GM13977 (cell line): ENCODE measurements around the gene OPN4.
"Not testable (repeated sequence)": the region's sequence is repeated elsewhere in the genome, so short reads cannot be mapped to it uniquely, and the experiment has no call there.

Source experiments
- DNase-seq: peaks from one replicate; pipeline ENCODE4 v3.0.0; 2012; ENCODE audit warnings: low spot score
- CTCF ChIP-seq: IDR thresholded peaks from 2 replicates; pipeline ENCODE4 v1.5.1; 2012; ENCODE audit warnings: mild to moderate bottlenecking, control low read depth; ENCODE audit not compliant: insufficient read depth; ENCODE audit errors: extremely low read depth, missing control alignments
- in situ Hi-C: fragments of 300-500 bp; cut with MboI; formaldehyde crosslinking; loops from one replicate; pipeline ENCODE4 v1.12.0; 2022; ENCODE audit warnings: low sequenced_read_pairs, low pct_unique_long_range_greater_than_20kb, mixed read lengths, inconsistent platforms; ENCODE audit not compliant: unreplicated experiment

OPN4 gene

GRCh38 chr10:86614853-86615252 is 39.5 kb upstream of the OPN4 start:
- no peak for DNase-seq
- TF ChIP-seq CTCF, result no peak
- in situ Hi-C loops, result no loop called here

- in situ Hi-C loops, DNase-seq: not testable (repeated sequence)
These were observed 37.1 kb upstream of the OPN4 start for GRCh38 chr10:86617278-86617677.

- no peak for DNase-seq
- in situ Hi-C loops, result no loop called here
- no peak for TF ChIP-seq CTCF
These were observed 26.0 kb upstream of the OPN4 start for GRCh38 chr10:86628311-86628710.

GRCh38 chr10:86630079-86630478 is 24.3 kb upstream of the OPN4 start:
- no peak for DNase-seq
- in situ Hi-C loops, result no loop called here
- no peak for TF ChIP-seq CTCF

GRCh38 chr10:86632009-86632800 is 22.1 kb upstream of the OPN4 start:
- in situ Hi-C loops, result no loop called here
- no peak for DNase-seq

GRCh38 chr10:86632951-86633350 is 21.4 kb upstream of the OPN4 start:
- no peak for DNase-seq
- no peak for TF ChIP-seq CTCF
- in situ Hi-C loops, result no loop called here

More at GRCh38 chr10:86632009-86632800, 22.1 kb upstream of the OPN4 start:
- TF ChIP-seq CTCF, result no peak

- no peak for TF ChIP-seq CTCF
- DNase-seq, result no peak
- in situ Hi-C loops, result no loop called here
These were observed 18.9 kb upstream of the OPN4 start for GRCh38 chr10:86635402-86635801.
